ENCODE results near the gene TAS2R9.
"Not testable (repeated sequence)": the region's sequence is repeated elsewhere in the genome, so short reads cannot be mapped to it uniquely, and the experiment has no call there.

TAS2R9 gene

GRCh38 chr12:10810068-10810467 lies at the start of gene TAS2R9:
TAS2R9 (minus strand) TSS chr12:10810168; CDS start chr12:10810075, 93 bp downstream.
- no peak for DNase-seq

GRCh38 chr12:10855807-10856206 lies 45.8 kb upstream of the TAS2R9 start:
- DNase-seq = no peak

- no peak for DNase-seq
Observed at GRCh38 chr12:10853776-10854175, 43.8 kb upstream of the TAS2R9 start.

- DNase-seq = no peak
Observed at GRCh38 chr12:10851243-10851858, 41.4 kb upstream of the TAS2R9 start.

GRCh38 chr12:10849425-10849878 lies 39.5 kb upstream of the TAS2R9 start, which contains the start of gene PRR4:
PRR4 (minus strand) TSS chr12:10849475; CDS start chr12:10849437, 38 bp downstream.
- no peak for DNase-seq

GRCh38 chr12:10847744-10848143 lies 37.8 kb upstream of the TAS2R9 start:
- no peak for DNase-seq

- DNase-seq = no peak
Observed at GRCh38 chr12:10842862-10843261, 32.9 kb upstream of the TAS2R9 start.

- DNase-seq = no peak
Observed at GRCh38 chr12:10838461-10838860, 28.5 kb upstream of the TAS2R9 start.

- DNase-seq = no peak
Observed at GRCh38 chr12:10829994-10830393, 20.0 kb upstream of the TAS2R9 start.

- no peak for DNase-seq
Observed at GRCh38 chr12:10826258-10826657, 16.3 kb upstream of the TAS2R9 start, which contains the start of gene TAS2R10. TAS2R10 (minus strand) TSS chr12:10826358; CDS start chr12:10826269, 89 bp downstream.

- DNase-seq = no peak
Observed at GRCh38 chr12:10824957-10825356, 15.0 kb upstream of the TAS2R9 start.

GRCh38 chr12:10811883-10812536 lies 2.0 kb upstream of the TAS2R9 start:
- no peak for DNase-seq

GRCh38 chr12:10807186-10807585 lies 2.8 kb downstream of the TAS2R9 start, which contains the start of gene TAS2R8:
TAS2R8 (minus strand) TSS chr12:10807286; CDS start chr12:10806980, 306 bp downstream.
- DNase-seq = no peak

GRCh38 chr12:10802587-10802986 lies 7.4 kb downstream of the TAS2R9 start, which contains the start of gene TAS2R7:
TAS2R7 (minus strand) TSS chr12:10802627; CDS start chr12:10802570, 57 bp downstream.
- DNase-seq = no peak

- DNase-seq = no peak
Observed at GRCh38 chr12:10801741-10802140, 8.2 kb downstream of the TAS2R9 start.

GRCh38 chr12:10794222-10794621 lies 15.7 kb downstream of the TAS2R9 start:
- no peak for DNase-seq

GRCh38 chr12:10791769-10792168 lies 18.2 kb downstream of the TAS2R9 start:
- DNase-seq = not testable (repeated sequence)

GRCh38 chr12:10783252-10783651 lies 26.7 kb downstream of the TAS2R9 start:
- no peak for DNase-seq

GRCh38 chr12:10779103-10779502 lies 30.9 kb downstream of the TAS2R9 start:
- DNase-seq = no peak

GRCh38 chr12:10771132-10771733 lies 38.7 kb downstream of the TAS2R9 start:
- no peak for DNase-seq

GRCh38 chr12:10759657-10760056 lies 50.3 kb downstream of the TAS2R9 start:
- DNase-seq = no peak

Measured in femur (tissue), 1 donor.